Stimulated activated CD8-positive, alpha-beta memory T cell treated with anti-CD3 and anti-CD28 coated beads, Interleukin-12 subunit alpha, Interleukin-12 subunit beta, amount 100 ng/mL, for 24 hours (primary cell): Measurements from ENCODE around the gene SOX4.

Experiments used
- DNase-seq: peaks from one replicate; pipeline ENCODE4 v3.0.0-alpha.2; 2020; ENCODE audit errors: extremely low read depth

Gene SOX4

GRCh38 chr6:21614226-21614625, 20.7 kb downstream of the SOX4 start:
- no peak for DNase-seq

DNA sequence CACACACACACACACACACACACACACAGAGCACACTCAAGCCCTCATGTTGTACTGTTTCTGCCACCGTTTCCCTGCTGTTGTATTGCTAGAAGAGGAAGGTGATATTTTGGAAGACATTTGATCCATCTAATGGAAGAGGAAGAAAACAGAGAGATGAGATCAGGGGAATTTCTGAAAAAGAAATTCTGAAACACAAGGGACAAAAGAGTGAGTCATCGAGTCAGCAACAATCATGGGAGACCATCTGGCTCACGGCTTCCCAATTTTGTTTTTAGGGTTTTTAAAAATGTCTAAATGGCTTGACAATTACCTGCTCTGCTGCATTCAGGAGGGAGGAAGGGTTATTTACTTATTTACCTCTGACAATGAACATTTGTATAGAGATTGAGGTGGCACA, 22.0 kb downstream of the SOX4 start:
- no peak for DNase-seq

- no peak for DNase-seq
These were observed 22.5 kb downstream of the SOX4 start for GRCh38 chr6:21616005-21616404.

DNA sequence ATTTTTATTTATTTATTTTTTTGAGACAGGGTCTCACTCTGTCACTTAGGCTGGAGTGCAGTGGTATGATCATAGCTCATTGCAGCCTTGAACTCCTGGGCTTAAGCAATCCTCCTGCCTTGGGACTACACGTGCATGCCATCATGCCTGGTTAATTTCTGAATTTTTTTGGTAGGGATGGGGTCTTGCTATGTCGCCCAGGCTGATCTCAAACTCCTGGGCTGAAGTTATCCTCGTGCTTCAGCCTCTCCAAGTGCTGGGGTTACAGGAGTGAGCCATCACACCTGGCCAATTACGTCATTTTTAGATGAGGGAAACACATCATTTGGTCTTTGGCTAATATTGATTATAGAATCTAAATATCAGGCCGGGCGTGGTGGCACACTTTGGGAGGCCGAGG, 32.1 kb downstream of the SOX4 start:
- no peak for DNase-seq

GRCh38 chr6:21626756-21627155, 33.2 kb downstream of the SOX4 start:
- no peak for DNase-seq

DNA sequence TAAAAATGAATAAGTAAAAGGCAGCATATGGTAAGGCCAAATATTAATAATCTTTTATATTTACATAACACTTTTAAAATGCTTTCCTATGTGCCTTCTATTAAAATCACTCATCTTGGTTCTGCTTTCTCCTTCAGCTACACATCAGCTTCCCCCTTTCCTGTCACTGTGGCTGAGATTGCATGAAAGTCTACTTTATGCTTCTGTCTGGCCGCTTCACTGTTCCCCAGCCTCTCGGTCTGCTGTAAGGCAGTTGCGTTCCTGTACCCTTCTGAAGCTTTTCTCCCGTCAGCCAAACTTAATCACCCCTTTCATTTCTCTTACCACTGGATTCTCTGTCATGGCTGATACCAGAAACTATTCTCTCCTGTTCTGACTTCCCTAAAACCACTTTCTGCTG, 34.6 kb downstream of the SOX4 start:
- DNase-seq, result no peak

DNA sequence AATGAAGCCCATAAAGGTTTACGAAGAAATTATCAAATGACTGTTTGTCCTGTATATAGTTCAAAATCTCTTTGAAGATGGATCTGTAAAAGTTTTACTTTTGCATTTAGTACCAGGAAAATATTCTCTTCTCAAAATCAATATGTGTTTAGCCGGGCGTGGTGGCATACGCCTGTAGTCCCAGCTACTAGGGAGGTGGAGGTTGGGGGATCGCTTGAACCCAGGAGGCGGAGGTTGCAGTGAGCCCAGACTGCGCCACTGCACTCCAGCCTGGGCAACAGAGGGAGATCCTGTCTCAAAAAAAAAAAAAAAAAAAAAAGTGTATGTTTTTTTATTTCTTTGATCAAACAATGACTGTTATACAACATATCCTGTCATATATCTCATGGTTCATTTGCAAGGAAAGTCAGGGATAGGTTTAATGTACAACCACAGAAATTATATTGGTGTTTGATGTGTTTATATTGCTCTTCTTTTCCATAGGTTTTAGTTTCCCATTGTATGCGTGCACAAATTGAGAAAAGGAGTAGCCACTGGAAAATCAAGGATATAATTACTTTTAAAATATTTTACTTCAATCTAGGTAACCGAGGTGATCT, 40.1 kb downstream of the SOX4 start:
- DNase-seq, result no peak

DNA sequence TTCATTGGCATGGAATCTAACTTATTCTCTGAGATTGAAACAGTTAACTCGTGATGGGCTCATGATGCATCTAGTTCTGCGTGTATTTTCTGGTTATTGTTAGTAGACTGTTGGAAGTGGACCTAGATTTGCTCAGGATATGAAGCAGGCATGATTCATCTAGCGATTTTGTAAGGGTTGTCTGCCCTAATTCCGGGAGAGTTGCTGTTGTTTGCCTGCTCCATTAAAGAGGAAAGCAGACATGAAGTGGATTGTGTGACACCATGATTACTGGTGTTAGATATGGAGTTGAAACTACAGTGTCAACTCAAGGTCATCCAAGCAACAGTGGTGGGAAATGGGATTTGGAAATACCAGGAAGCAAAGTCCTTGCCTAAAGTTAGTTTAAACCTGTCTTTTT, 41.0 kb downstream of the SOX4 start:
- DNase-seq, result no peak

DNA sequence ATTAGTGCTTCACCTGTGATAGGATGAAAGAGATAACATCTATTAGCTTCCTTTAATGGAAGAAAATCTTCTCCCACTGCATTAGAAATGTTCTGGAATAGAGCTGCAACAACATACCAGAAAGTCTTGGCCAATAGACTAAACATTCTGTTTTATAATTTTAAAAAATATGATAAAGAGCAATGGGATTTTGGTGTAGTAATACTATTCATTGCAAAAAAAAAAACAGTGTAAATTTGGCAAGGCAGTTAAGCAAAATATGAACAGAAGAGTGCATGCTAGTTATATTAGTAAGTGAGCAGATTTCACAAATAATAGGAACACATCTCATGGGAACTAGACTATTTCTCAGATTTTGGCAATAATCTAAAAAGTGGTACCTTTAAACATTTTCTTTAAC, 43.3 kb downstream of the SOX4 start:
- DNase-seq, result no peak

- no peak for DNase-seq
These were observed 45.8 kb downstream of the SOX4 start for GRCh38 chr6:21639316-21639715.
